A549 (cell line): ENCODE data around the gene CD83. TPM values are rescaled to one million over a fixed set of nuclear protein-coding genes. Genes with fewer than 3 reads are reported as not detected.

Experiments used
- ATAC-seq, 2 experiments: fragments of 200-7000 bp in 1 of 2; fragments of >200 bp in 1 of 2; cut with Nextera tagmentation in 1 of 2; cut with Tn5 transposase in 1 of 2; 3 replicates each; pipeline versions ENCODE4 v1.8.0 to v1.9.1; 2018 to 2020; ENCODE audit warnings: mild to moderate bottlenecking in 1 of 2, moderate library complexity in 1 of 2
- CTCF ChIA-PET: fragments of 300-600 bp; sonication (Branson Sonifier 250); formaldehyde crosslinking; extraction: SDS; loops from one replicate; lab custom pipeline; 2021; ENCODE audit warnings: antibody characterized with exemption, inconsistent platforms; lab: Yijun Ruan, JAX
- POLR2A ChIA-PET: fragments of 350-600 bp; formaldehyde crosslinking; extraction: SDS; loops from one replicate; lab custom pipeline; 2021; ENCODE audit warnings: antibody characterized with exemption, inconsistent platforms; lab: Yijun Ruan, JAX
- DNase-seq, 2 experiments: peaks; one replicate each; pipeline versions ENCODE4 v3.0.0 to v3.0.0-alpha.2; 2011 to 2016; ENCODE audit warnings: low read depth in 1 of 2, low spot score in 1 of 2
- FAIRE-seq: peaks from 2 replicates; lab custom pipeline; 2011; peaks lifted over from hg19 to GRCh38; lab: Jason Lieb, UNC
- H3K27ac ChIP-seq, 2 experiments: fragments of >200 bp; sonication (Bioruptor Twin); formaldehyde crosslinking; 3 replicates each; pipeline ENCODE4 v1.5.1; 2016 to 2017
- H3K4me1 ChIP-seq: fragments of >200 bp; sonication (Bioruptor Twin); formaldehyde crosslinking; 3 replicates; pipeline ENCODE4 v1.6.1; 2016
- H3K4me2 ChIP-seq: fragments of >200 bp; sonication (Bioruptor Twin); formaldehyde crosslinking; 3 replicates; pipeline ENCODE4 v1.6.1; 2016
- H3K4me3 ChIP-seq: fragments of >200 bp; sonication (Bioruptor Twin); formaldehyde crosslinking; 3 replicates; pipeline ENCODE4 v1.5.1; 2016
- H3K9me3 ChIP-seq: fragments of >200 bp; sonication (Bioruptor Twin); formaldehyde crosslinking; 3 replicates; pipeline ENCODE4 v1.6.1; 2016
- CBX2 ChIP-seq: fragments of 200-600 bp; sonication (generic); IDR thresholded peaks from 2 replicates; pipeline ENCODE4 v1.6.1; 2016; ENCODE audit warnings: low read depth, mild to moderate bottlenecking, borderline replicate concordance
- CHD4 ChIP-seq: fragments of 200-600 bp; sonication (generic); IDR thresholded peaks from 2 replicates; pipeline ENCODE4 v1.6.1; 2016; ENCODE audit warnings: antibody characterized with exemption, mild to moderate bottlenecking, borderline replicate concordance
- FOSB ChIP-seq: fragments of 250-450 bp; sonication (Bioruptor Pico); IDR thresholded peaks from 2 replicates; pipeline ENCODE4 v1.5.0; 2020; ENCODE audit warnings: mild to moderate bottlenecking, moderate library complexity
- FOXS1 ChIP-seq: fragments of 250-450 bp; sonication (Bioruptor Pico); IDR thresholded peaks from 2 replicates; pipeline ENCODE4 v1.5.0; 2020; ENCODE audit warnings: mild to moderate bottlenecking, moderate library complexity
- HOXA7 ChIP-seq: fragments of 250-450 bp; sonication (Bioruptor Pico); IDR thresholded peaks from 2 replicates; pipeline ENCODE4 v1.5.0; 2020; ENCODE audit warnings: mild to moderate bottlenecking, moderate library complexity
- KDM5A ChIP-seq: fragments of 200-600 bp; sonication (generic); IDR thresholded peaks from 2 replicates; pipeline ENCODE4 v1.6.1; 2016; ENCODE audit warnings: antibody characterized with exemption, mild to moderate bottlenecking
- MAFK ChIP-seq: fragments of 450-650 bp; IDR thresholded peaks from 2 replicates; pipeline ENCODE4 v1.6.1; 2014; ENCODE audit not compliant: partially characterized antibody
- NFE2L2 ChIP-seq: fragments of 150-350 bp; conservative IDR thresholded peaks from 2 replicates; pipeline ENCODE4 v1.6.1; 2014; ENCODE audit warnings: low read length
- PHF8 ChIP-seq: fragments of 200-600 bp; sonication (generic); IDR thresholded peaks from 2 replicates; pipeline ENCODE4 v1.6.1; 2016; ENCODE audit warnings: low read depth, mild to moderate bottlenecking, antibody characterized with exemption, moderate library complexity, borderline replicate concordance
- RFX5 ChIP-seq: fragments of 450-650 bp; IDR thresholded peaks from 2 replicates; pipeline ENCODE4 v1.7.1; 2014; ENCODE audit warnings: antibody characterized with exemption, mild to moderate bottlenecking, moderate library complexity
- ZNF302 ChIP-seq: fragments of 250-450 bp; sonication (Bioruptor Pico); IDR thresholded peaks from 2 replicates; pipeline ENCODE4 v1.9.0; 2021; ENCODE audit warnings: inconsistent platforms, mild to moderate bottlenecking, moderate library complexity
- ZSCAN20 ChIP-seq: fragments of 250-450 bp; sonication (Bioruptor Pico); IDR thresholded peaks from 2 replicates; pipeline ENCODE4 v1.8.0; 2022; ENCODE audit warnings: mild to moderate bottlenecking, moderate library complexity
- WGBS: methylation state at CpG from one replicate; pipeline ENCODE4 v1.1.6; 2017; ENCODE audit errors: missing lambda C conversion rate; 5-methylcytosine and 5-hydroxymethylcytosine counted together
- polyA plus RNA-seq, 4 experiments: library from polyadenylated mRNA; depleted of rRNA in 3 of 4; stranded (reverse); fragments of >200 nt; fragmentation: RNase III in 1 of 4; extraction: RNeasy Plus Mini Kit Qiagen cat#74134 plus additional on column Dnase treatment in 1 of 4; gene quantifications; 2 replicates in 3 of 4; 3 replicates in 1 of 4; pipeline ENCODE4 v1.2.3, GENCODE V29; 2011 to 2017
- TF ChIP-seq, protein P1 (sequence below): fragments of 250-450 bp; sonication (Bioruptor Pico); IDR thresholded peaks from 2 replicates; pipeline ENCODE4 v1.5.0; 2021; ENCODE audit warnings: mild to moderate bottlenecking, moderate library complexity, borderline replicate concordance
- TF ChIP-seq, protein P2 (sequence below): fragments of 250-450 bp; sonication (Bioruptor Pico); IDR thresholded peaks from 2 replicates; pipeline ENCODE4 v1.5.0; 2020; ENCODE audit warnings: low read depth, mild to moderate bottlenecking, moderate library complexity
- TF ChIP-seq, protein P3 (sequence below): IDR thresholded peaks from 2 replicates; pipeline ENCODE4 v1.6.1; 2012
- TF ChIP-seq, protein P4 (sequence below): fragments of >200 bp; sonication (Bioruptor Twin); formaldehyde crosslinking; IDR thresholded peaks from 3 replicates; pipeline ENCODE4 v1.6.1; 2016

Gene CD83
- polyA plus RNA-seq, 2 of the 4 experiments (the other 2 are of a cell fraction): 0.79 to 0.94 TPM

DNA sequence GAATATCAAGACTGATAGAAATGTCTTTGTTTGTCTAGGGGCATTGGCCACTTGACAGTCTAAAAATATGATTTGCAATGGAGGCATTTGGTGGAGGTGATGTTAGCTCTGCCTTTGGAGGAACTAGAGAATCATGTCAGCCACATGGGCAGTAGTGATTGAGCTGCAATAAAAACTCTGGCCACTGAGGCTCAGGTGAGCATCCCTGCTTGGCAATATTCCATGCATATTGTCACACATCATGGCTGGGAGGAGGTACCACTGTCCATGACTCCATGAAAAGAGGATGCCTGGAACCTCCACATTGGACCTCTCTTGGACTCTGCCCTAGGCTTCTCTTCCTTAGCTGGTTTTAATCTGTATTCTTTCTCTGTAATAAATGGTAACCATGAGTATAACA, 10.6 kb upstream of the CD83 start (continued):
- TF ChIP-seq, protein P1, sequence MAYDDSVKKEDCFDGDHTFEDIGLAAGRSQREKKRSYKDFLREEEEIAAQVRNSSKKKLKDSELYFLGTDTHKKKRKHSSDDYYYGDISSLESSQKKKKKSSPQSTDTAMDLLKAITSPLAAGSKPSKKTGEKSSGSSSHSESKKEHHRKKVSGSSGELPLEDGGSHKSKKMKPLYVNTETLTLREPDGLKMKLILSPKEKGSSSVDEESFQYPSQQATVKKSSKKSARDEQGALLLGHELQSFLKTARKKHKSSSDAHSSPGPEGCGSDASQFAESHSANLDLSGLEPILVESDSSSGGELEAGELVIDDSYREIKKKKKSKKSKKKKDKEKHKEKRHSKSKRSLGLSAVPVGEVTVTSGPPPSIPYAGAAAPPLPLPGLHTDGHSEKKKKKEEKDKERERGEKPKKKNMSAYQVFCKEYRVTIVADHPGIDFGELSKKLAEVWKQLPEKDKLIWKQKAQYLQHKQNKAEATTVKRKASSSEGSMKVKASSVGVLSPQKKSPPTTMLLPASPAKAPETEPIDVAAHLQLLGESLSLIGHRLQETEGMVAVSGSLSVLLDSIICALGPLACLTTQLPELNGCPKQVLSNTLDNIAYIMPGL (CRISPR knock-in tag): no peak
- TF ChIP-seq, all 56 proteins: peak for 0

DNA sequence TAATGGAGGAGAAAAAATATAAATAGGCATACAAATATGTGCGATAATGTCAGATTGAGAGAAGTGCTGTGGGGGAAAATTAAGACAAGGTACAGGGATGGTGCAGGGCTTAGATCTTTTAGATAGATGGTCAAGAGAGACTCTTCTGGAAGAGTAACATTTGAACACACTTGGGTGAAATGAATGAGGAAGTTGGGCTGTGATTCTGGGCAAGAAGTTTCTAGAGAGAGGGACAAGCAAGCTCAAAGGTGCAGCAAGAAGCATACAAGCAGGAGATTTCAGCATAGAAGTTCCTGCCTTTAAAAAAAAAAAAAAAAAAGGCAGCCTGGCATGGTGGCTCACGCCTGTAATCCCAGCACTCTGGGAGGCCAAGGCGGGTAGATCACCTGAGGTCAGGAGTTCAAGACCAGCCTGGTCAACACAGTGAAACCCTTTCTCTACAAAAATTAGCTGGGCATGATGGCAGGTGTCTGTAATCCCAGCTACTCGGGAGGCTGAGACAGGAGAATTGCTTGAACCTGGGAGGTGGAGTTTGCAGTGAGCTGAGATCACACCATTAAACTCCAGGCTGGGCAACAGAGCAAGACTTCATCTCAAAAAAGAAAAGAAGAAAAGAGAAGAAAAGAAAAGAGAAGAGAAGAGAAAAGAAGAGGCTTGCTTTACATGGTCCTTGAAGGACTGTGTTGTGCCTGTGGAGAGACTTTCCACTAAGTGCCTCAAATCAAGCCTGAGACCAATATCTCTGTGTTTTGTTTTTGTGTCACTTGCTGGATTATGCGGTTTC, 9.7 kb upstream of the CD83 start:
- H3K4me3 ChIP-seq: no peak overlapping the region
- ATAC-seq (no peak), DNase-seq (no peak), FAIRE-seq (no peak)
- 26% methylated on average over 5 of the region's 5 CpGs for WGBS
- H3K4me2 ChIP-seq: no peak overlapping the region
- TF ChIP-seq FOSB (CRISPR knock-in tag) (no peak), ZSCAN20 (CRISPR knock-in tag) (no peak), MAFK (no peak), FOXS1 (CRISPR knock-in tag) (no peak), KDM5A (no peak)
- TF ChIP-seq, protein P2, sequence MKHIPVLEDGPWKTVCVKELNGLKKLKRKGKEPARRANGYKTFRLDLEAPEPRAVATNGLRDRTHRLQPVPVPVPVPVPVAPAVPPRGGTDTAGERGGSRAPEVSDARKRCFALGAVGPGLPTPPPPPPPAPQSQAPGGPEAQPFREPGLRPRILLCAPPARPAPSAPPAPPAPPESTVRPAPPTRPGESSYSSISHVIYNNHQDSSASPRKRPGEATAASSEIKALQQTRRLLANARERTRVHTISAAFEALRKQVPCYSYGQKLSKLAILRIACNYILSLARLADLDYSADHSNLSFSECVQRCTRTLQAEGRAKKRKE (CRISPR knock-in tag): no peak
- CTCF ChIA-PET: no interaction called here
- POLR2A ChIA-PET: interaction anchor here (0.7 kb wide), 1 partner anchor 10 kb away, joined by 6 read pairs; no protein-coding TSS in a partner anchor
- H3K27ac ChIP-seq: no peak overlapping the region
- no peaks in the 10 kb centered on the region for H3K4me1 ChIP-seq
- peaks cover 13% of the 10 kb centered on the region; the same call in 2 of the 3 replicates for H3K9me3 ChIP-seq

DNA sequence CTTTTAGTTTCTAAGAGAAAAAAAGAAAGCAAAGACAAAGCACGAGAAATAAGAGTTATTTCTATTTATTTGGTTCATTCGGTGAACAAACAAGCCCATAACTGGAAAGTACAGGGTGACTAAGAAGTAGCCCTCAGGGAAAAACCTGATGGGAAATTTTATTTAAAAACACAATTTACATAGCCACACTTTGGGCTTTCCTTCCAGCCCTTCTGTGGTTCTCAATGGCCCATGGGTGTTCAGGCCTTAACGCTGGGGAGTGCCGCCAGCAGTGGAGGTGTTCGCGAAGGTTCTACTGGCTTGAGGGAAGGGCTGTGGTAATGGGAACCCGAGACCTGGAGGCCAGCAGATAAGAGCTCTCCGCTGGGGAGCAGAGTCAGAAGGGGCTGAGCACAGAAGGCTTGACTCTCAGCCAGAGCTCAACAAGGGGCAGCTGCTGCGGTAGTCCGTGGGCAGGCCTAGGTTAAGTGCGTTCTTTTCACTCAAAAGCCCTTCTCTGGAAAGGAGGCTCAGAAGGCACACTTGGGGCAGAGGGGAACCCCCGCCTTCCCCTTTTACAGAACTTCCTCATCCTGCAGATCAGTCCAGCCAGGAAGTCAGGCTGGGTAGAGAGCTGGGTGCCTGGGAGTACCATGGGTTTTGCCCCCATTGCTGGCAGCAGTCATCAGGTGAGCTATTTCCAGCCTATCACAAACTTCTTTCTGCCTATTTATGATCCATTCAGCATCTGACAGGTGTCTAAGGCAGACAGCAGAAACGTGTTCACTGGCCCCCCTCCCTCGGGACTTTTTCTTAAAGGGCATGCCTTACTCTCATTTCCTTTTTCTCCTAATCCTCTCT, 8.8 kb upstream of the CD83 start:
- ATAC-seq (no peak), DNase-seq (no peak), FAIRE-seq (no peak)
- 60% methylated on average over 13 of the region's 14 CpGs for WGBS
- POLR2A ChIA-PET: no interaction called here
- no peak overlapping the region for H3K4me2 ChIP-seq
- no peak overlapping the region for H3K4me3 ChIP-seq
- peaks cover 13% of the 10 kb centered on the region; the same call in 2 of the 3 replicates for H3K9me3 ChIP-seq
- TF ChIP-seq, protein P2 (CRISPR knock-in tag): no peak
- TF ChIP-seq FOXS1 (CRISPR knock-in tag) (no peak), KDM5A (no peak), CBX2 (no peak), ZSCAN20 (CRISPR knock-in tag) (no peak), ZNF302 (CRISPR knock-in tag) (no peak), NFE2L2 (no peak), HOXA7 (CRISPR knock-in tag) (no peak), PHF8 (no peak), RFX5 (no peak), CHD4 (no peak)
- TF ChIP-seq, protein P3, sequence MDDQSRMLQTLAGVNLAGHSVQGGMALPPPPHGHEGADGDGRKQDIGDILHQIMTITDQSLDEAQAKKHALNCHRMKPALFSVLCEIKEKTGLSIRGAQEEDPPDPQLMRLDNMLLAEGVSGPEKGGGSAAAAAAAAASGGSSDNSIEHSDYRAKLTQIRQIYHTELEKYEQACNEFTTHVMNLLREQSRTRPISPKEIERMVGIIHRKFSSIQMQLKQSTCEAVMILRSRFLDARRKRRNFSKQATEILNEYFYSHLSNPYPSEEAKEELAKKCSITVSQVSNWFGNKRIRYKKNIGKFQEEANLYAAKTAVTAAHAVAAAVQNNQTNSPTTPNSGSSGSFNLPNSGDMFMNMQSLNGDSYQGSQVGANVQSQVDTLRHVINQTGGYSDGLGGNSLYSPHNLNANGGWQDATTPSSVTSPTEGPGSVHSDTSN: no peak
- TF ChIP-seq, protein P4, sequence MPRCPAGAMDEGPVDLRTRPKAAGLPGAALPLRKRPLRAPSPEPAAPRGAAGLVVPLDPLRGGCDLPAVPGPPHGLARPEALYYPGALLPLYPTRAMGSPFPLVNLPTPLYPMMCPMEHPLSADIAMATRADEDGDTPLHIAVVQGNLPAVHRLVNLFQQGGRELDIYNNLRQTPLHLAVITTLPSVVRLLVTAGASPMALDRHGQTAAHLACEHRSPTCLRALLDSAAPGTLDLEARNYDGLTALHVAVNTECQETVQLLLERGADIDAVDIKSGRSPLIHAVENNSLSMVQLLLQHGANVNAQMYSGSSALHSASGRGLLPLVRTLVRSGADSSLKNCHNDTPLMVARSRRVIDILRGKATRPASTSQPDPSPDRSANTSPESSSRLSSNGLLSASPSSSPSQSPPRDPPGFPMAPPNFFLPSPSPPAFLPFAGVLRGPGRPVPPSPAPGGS: no peak
- no peak overlapping the region for H3K27ac ChIP-seq
- no peaks in the 10 kb centered on the region for H3K4me1 ChIP-seq
- CTCF ChIA-PET: interaction anchor here (0.9 to 1.3 kb wide), 2 partner anchors 9 to 22 kb away, joined by 3 read pairs; partner anchors contain the start of gene CD83
